MM.1S (cell line): ENCODE results near the gene MOGAT1.

Experiments
- DNase-seq: peaks from one replicate; pipeline ENCODE4 v3.0.0-alpha.2; 2015
- H2AFZ ChIP-seq: fragments of 300-600 bp; sonication (generic); 2 replicates; pipeline ENCODE4 v1.6.0; 2016; ENCODE audit warnings: antibody characterized with exemption, low read length
- H3F3A ChIP-seq: fragments of 300-600 bp; sonication (generic); 2 replicates; pipeline ENCODE4 v1.6.1; 2016; ENCODE audit warnings: mild to moderate bottlenecking, antibody characterized with exemption, low read length, moderate library complexity, mixed read lengths; ENCODE audit not compliant: insufficient read depth
- H3K27ac ChIP-seq: fragments of 300-600 bp; sonication (generic); 2 replicates; pipeline ENCODE4 v1.5.1; 2016; ENCODE audit warnings: mild to moderate bottlenecking, low read length
- H3K27me3 ChIP-seq: fragments of 300-600 bp; sonication (generic); replicated peaks from 2 replicates; pipeline ENCODE4 v1.6.0; 2016; ENCODE audit warnings: low read length; ENCODE audit not compliant: insufficient read depth
- H3K36me3 ChIP-seq: fragments of 300-600 bp; sonication (generic); replicated peaks from 2 replicates; pipeline ENCODE4 v1.6.1; 2016; ENCODE audit warnings: mild to moderate bottlenecking, low read length, mixed read lengths; ENCODE audit not compliant: insufficient read depth
- H3K4me1 ChIP-seq: fragments of 300-600 bp; sonication (generic); 2 replicates; pipeline ENCODE4 v1.6.1; 2016; ENCODE audit warnings: low read length, mixed read lengths
- H3K4me2 ChIP-seq: fragments of 300-600 bp; sonication (generic); 2 replicates; pipeline ENCODE4 v1.6.0; 2016; ENCODE audit warnings: low read depth, low read length
- H3K4me3 ChIP-seq: fragments of 300-600 bp; sonication (generic); 2 replicates; pipeline ENCODE4 v1.5.1; 2016; ENCODE audit warnings: low read length, mixed read lengths
- H3K79me2 ChIP-seq: fragments of 300-600 bp; sonication (generic); 2 replicates; pipeline ENCODE4 v1.6.1; 2016; ENCODE audit warnings: mixed run types, low read length, mixed read lengths
- H3K9ac ChIP-seq: fragments of 300-600 bp; sonication (generic); 2 replicates; pipeline ENCODE4 v1.6.1; 2016; ENCODE audit warnings: low read length, mixed read lengths
- H3K9me2 ChIP-seq: fragments of 300-600 bp; sonication (generic); replicated peaks from 2 replicates; pipeline ENCODE4 v1.6.1; 2016; ENCODE audit warnings: mild to moderate bottlenecking, low read length, mixed read lengths; ENCODE audit not compliant: insufficient read depth
- H3K9me3 ChIP-seq: fragments of 300-600 bp; sonication (generic); replicated peaks from 2 replicates; pipeline ENCODE4 v1.6.1; 2016; ENCODE audit warnings: mild to moderate bottlenecking, low read length, mixed read lengths; ENCODE audit not compliant: insufficient read depth
- H4K20me1 ChIP-seq: fragments of 300-600 bp; sonication (generic); 2 replicates; pipeline ENCODE4 v1.6.1; 2016; ENCODE audit warnings: mild to moderate bottlenecking, low read length, moderate library complexity, mixed read lengths; ENCODE audit not compliant: insufficient read depth
- EZH2 ChIP-seq: fragments of 300-600 bp; sonication (generic); optimal IDR thresholded peaks from 2 replicates; pipeline ENCODE3; 2017; ENCODE audit warnings: low read depth, mild to moderate bottlenecking, antibody characterized with exemption, low read length, mixed read lengths
- EZH2phosphoT487 ChIP-seq: fragments of 300-600 bp; sonication (generic); IDR thresholded peaks from 2 replicates; pipeline ENCODE4 v1.6.1; 2018; ENCODE audit warnings: antibody characterized with exemption, low read length
- TF ChIP-seq, protein P1 (sequence below): fragments of 300-600 bp; sonication (generic); IDR thresholded peaks from 2 replicates; pipeline ENCODE4 v1.5.1; 2016; ENCODE audit warnings: antibody characterized with exemption, low read length, mixed read lengths

Gene MOGAT1

GRCh38 chr2:222637067-222637466, 34.4 kb upstream of the MOGAT1 start:
- peaks cover 36% of the 10 kb centered on the region for H3K79me2 ChIP-seq
- H2AFZ ChIP-seq = no peak overlapping the region
- no peak overlapping the region for H3K9ac ChIP-seq
- H3K36me3 ChIP-seq = peaks cover 16% of the 10 kb centered on the region; the same call in 1 of the 2 replicates
- no peak overlapping the region for H3K4me2 ChIP-seq
- no peak overlapping the region for H3K4me3 ChIP-seq
- 0 out of 2 replicates have a peak, but pooled peaks cover 3% of the 10 kb centered on the region for H3F3A ChIP-seq
- TF ChIP-seq, protein P1, sequence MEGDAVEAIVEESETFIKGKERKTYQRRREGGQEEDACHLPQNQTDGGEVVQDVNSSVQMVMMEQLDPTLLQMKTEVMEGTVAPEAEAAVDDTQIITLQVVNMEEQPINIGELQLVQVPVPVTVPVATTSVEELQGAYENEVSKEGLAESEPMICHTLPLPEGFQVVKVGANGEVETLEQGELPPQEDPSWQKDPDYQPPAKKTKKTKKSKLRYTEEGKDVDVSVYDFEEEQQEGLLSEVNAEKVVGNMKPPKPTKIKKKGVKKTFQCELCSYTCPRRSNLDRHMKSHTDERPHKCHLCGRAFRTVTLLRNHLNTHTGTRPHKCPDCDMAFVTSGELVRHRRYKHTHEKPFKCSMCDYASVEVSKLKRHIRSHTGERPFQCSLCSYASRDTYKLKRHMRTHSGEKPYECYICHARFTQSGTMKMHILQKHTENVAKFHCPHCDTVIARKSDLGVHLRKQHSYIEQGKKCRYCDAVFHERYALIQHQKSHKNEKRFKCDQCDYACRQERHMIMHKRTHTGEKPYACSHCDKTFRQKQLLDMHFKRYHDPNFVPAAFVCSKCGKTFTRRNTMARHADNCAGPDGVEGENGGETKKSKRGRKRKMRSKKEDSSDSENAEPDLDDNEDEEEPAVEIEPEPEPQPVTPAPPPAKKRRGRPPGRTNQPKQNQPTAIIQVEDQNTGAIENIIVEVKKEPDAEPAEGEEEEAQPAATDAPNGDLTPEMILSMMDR = no peak
- no peak for DNase-seq
- H3K9me3 ChIP-seq = no peaks in the 10 kb centered on the region
- no peaks in the 10 kb centered on the region for H3K9me2 ChIP-seq
- no peaks in the 10 kb centered on the region for H3K27me3 ChIP-seq
- H3K4me1 ChIP-seq = no peaks in the 10 kb centered on the region
- H4K20me1 ChIP-seq = no peaks in the 10 kb centered on the region
- H3K27ac ChIP-seq = no peak overlapping the region

DNA sequence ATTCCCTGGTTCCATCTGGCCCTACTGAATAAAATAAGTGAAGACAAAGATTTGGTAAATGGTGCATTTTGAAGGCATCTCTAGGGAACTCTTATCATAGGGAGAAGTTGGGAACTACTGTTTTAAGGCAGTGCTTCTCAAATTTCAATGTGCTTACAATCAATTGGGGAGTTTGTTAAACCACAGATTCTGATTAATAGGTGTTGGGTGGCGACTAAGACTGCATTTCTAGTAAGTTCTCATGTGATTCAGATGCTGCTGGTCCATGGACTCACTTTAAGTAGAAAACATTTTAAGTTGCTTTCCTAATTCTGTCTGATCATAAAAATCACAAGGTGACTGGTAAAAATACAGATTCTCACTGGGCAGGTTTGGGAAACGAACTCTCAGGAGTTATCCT, 30.1 kb upstream of the MOGAT1 start:
- Histone ChIP-seq H3K4me1 (peaks cover 6% of the 10 kb centered on the region; the same call in 1 of the 2 replicates), H3K9me3 (no peaks in the 10 kb centered on the region), H3K9ac (no peak overlapping the region), H3K27me3 (no peaks in the 10 kb centered on the region), H2AFZ (no peak overlapping the region), H3K79me2 (peaks cover 68% of the 10 kb centered on the region), H3K4me2 (no peak overlapping the region), H3F3A (0 out of 2 replicates have a peak, but pooled peaks cover 3% of the 10 kb centered on the region), H3K27ac (no peak overlapping the region), H3K36me3 (peaks cover 19% of the 10 kb centered on the region; the same call in 1 of the 2 replicates), H4K20me1 (no peaks in the 10 kb centered on the region; the same call in 1 of the 2 replicates), H3K9me2 (no peaks in the 10 kb centered on the region), H3K4me3 (no peak overlapping the region)
- no peak for DNase-seq
- TF ChIP-seq EZH2phosphoT487 = no peak
- no peak for TF ChIP-seq EZH2
- TF ChIP-seq, protein P1 = no peak

GRCh38 chr2:222643134-222643533, 28.3 kb upstream of the MOGAT1 start:
- peaks cover 6% of the 10 kb centered on the region; the same call in 1 of the 2 replicates for H3K4me1 ChIP-seq
- H3K4me3 ChIP-seq = no peak overlapping the region
- no peak overlapping the region for H3K27ac ChIP-seq
- no peak for DNase-seq
- H3F3A ChIP-seq = 0 out of 2 replicates have a peak, but pooled peaks cover 3% of the 10 kb centered on the region
- H3K9me2 ChIP-seq = no peaks in the 10 kb centered on the region
- H4K20me1 ChIP-seq = no peaks in the 10 kb centered on the region; the same call in 1 of the 2 replicates
- H3K9me3 ChIP-seq = no peaks in the 10 kb centered on the region
- no peaks in the 10 kb centered on the region for H3K27me3 ChIP-seq
- no peak overlapping the region for H3K4me2 ChIP-seq
- H2AFZ ChIP-seq = no peak overlapping the region
- H3K36me3 ChIP-seq = peaks cover 14% of the 10 kb centered on the region; the same call in 1 of the 2 replicates
- H3K79me2 ChIP-seq = peaks cover 71% of the 10 kb centered on the region
- H3K9ac ChIP-seq = no peak overlapping the region
- TF ChIP-seq, protein P1 = no peak
- TF ChIP-seq EZH2phosphoT487 (no peak), EZH2 (no peak)
